H4 (cell line): ENCODE data around the gene ADCY10. TPM values are rescaled to one million over a fixed set of nuclear protein-coding genes. Genes with fewer than 3 reads are reported as not detected.
"Not testable (repeated sequence)": the region's sequence is repeated elsewhere in the genome, so short reads cannot be mapped to it uniquely, and the experiment has no call there.

Experiments used
- DNase-seq: peaks from one replicate; pipeline ENCODE4 v3.0.0-alpha.2; 2015; ENCODE audit warnings: low spot score
- total RNA-seq: library from RNA; depleted of rRNA; stranded (reverse); fragments of >200 nt; shearing (Covaris generic); gene quantifications from 2 replicates; pipeline ENCODE4 v1.2.3, GENCODE V29; 2014; rRNA removed

The ADCY10 gene
- 0.02 TPM in 1 of 2 replicates, not detected in the other for total RNA-seq

DNA sequence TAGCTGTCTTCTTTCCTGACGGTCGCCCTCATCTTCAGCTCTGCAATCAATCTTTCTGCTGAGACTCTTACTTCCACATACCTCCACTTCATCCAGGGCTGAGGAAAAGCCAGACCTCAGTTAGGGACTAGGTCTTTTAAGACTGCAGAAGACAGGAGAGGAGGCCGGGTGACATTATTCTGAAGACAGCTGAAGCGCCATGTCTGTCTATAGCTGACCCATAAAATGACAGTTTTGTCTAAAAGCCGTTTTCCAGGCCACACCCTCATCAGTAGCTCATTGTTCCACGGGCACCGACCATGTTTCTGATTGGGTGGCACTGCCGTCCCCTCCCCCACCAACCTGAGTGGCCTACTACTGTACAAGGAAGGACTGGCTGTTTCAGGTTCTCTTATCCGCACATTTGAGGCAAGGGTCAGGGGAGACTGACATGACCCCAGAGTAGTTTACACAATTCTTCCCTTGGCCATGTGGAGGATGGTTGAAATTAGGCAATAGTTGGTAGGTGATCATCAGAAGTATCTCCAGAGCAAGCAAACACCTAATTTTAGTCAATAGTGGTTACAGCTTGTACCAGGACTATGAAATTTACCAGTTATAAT lies at the start of gene ADCY10:
Gene ADCY10, minus strand, starts transcription at position 240 of the 602 bp plus-strand sequence. CDS start 8,994 bp downstream, outside the sequence.
- DNase-seq, result no peak

DNA sequence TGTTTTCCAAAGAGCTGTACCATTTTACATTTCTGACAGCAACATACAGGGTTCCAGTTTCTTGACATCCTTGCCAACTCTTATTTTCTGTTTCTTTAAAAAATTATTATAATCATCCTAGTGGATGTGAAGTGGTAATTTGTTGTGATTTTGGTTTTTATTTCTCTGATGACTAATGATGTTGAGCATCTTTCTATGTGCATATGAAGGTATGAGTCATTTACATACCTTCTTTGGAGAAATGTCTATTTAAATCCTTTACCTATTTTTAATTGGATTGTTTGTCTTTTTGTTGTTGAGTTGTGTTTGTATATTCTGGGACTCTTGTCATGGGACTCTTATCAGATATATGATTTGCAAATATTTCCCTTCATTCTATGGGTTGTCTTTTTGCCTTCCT lies 43.8 kb upstream of the ADCY10 start:
- DNase-seq, result no peak

GRCh38 chr1:167955915-167956314 lies 42.0 kb upstream of the ADCY10 start:
- no peak for DNase-seq

- DNase-seq, result no peak
Observed at GRCh38 chr1:167950569-167950968, 36.6 kb upstream of the ADCY10 start.

DNA sequence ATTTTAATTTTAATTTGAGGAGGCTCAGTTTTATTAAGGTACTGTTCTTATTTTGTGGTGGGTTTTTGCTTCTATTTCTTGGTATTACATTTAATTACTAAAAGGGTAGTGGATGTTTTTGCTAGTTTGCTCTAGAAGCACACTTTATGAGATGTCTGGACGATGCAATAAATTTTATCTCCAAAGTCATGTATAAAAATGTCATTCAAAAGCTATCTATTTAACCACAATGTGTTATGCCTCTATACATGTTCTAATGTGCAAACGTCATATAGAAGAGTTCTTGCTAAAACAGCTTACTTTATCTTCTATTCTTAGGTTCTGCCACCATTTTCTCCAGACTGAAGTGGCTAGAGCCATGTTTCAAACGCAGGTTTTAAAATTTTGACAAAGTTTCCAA lies 35.9 kb upstream of the ADCY10 start:
- no peak for DNase-seq

DNA sequence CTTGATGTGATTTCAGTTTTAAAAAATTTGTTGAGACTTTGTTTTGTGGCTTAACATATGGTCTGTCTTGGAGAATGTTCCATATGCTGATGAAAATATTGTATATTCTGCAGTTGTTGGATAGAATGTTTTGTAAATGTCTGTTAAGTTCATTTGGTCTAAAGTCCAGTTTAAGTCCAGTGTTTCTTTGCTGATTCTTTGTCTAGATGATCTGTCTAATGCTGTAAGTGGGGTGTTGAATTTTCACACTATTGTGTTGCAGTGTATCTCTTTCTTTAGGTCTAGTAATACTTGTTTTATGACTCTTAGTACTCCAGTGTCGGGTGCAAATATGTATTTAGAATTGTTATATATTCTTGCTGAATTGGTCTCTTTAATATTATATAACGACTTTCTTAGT lies 33.8 kb upstream of the ADCY10 start:
- DNase-seq, result no peak

DNA sequence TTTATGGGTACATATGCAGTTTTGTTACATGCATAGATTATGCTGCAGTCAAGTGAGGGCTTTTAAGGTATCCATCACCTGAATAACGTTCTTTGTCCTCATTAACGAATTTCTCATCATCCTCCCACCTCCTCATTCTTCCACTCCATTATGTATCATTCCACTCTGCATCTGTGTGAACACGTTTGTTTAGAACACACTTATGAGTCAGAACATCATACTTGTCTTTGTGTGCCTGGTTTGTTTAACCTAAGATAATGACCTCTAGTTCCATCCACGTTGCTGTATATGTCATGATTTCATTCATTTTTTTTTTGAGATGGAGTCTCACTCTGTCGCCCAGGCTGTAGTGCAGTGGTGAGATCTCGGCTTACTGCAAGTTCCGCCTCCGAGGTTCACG lies 29.6 kb upstream of the ADCY10 start:
- DNase-seq, result no peak

DNA sequence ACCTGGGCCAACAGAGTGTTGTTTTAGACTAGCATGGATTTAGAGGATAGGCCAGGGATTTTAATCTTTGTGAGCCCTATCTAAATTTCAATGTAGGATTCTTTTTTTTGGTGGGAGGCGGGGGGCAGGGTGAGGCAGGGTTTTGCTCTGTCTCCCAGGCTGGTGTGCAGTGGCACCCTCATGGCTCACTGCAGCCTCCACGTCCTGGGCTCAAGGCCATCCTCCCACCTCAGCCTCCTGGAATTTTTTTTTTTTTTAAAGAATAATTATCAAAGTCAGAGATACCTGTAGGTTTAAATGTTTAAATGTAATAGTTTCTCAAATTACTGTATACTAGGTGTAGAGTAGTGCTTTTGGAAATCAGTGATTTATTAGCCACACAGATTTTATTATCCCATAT lies 26.3 kb upstream of the ADCY10 start:
- no peak for DNase-seq

DNA sequence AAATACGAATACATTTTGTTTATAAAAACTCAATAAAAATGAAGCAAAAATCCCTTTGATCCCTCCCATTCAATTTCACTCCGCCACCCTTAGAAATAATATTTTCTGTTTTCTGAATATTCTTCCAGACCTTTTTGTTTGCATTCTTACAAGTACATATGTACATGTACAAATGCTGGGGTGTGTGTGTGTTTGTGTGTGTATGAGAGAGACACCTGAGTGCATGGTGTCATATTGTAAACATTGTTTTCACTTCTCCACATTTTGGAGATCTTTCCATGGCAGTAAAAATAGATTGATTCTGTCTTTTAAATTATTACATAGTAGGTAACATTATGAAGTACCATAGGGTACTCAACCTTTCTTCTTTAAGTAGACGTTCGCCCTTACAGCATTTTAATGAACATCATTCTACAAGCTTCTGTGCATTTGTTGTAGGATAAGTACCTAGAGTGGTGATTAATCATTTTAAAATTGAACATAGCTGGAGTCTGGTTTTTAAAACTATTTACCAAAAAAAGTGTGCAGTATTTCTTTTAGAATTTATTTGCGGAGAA lies 24.2 kb upstream of the ADCY10 start:
- DNase-seq, result no peak

GRCh38 chr1:167937709-167938010 lies 23.7 kb upstream of the ADCY10 start:
- DNase-seq, result no peak

DNA sequence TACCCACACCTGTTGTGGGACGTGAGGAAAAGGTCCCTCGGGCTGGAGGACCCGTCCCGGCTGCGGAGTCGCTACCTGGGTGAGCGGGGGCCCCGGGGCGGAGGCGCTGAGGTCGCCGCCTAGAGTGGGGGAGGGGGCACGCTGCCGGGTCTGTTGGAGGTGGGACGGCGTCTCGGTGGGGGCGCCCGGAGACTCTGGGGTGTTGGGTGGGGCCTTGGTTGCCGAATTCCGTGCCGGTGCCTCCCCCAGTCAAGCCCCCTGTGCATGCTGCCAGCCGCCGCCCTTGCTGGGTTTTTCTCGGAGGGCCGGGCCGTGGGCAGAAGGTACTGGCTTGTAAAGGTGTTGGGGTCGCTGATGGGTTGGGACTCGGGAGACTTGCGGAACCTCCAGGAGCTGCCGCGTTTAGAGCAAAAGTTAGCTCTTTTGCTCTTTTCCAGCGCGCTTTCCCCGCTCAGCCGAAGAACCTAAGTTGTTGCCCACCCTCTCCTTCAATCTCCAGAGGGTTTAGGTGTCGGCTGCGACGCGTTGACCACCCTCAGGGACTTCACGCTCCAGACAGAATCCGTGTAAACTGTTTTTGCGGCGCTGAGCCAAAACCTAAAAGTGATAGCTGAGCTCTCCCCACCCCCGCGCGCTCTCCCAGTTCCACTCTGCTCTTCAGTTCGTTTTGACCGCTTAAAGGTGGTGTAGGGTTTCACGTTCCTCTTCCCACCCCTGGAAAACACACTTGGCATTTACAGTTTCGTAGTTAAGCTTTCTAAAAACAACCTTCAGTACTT lies 23.2 kb upstream of the ADCY10 start, which contains the start of gene MPC2:
Gene MPC2, minus strand, starts transcription at position 143 of the 779 bp plus-strand sequence. CDS start 1,231 bp downstream, outside the sequence.
- DNase-seq, result peak; percentile 58

- peak; percentile 97 for DNase-seq
Observed at GRCh38 chr1:167936068-167936929, 22.4 kb upstream of the ADCY10 start, which contains the start of gene DCAF6. DCAF6 (plus strand) TSS chr1:167936683; CDS start chr1:167936912, 229 bp downstream.

DNA sequence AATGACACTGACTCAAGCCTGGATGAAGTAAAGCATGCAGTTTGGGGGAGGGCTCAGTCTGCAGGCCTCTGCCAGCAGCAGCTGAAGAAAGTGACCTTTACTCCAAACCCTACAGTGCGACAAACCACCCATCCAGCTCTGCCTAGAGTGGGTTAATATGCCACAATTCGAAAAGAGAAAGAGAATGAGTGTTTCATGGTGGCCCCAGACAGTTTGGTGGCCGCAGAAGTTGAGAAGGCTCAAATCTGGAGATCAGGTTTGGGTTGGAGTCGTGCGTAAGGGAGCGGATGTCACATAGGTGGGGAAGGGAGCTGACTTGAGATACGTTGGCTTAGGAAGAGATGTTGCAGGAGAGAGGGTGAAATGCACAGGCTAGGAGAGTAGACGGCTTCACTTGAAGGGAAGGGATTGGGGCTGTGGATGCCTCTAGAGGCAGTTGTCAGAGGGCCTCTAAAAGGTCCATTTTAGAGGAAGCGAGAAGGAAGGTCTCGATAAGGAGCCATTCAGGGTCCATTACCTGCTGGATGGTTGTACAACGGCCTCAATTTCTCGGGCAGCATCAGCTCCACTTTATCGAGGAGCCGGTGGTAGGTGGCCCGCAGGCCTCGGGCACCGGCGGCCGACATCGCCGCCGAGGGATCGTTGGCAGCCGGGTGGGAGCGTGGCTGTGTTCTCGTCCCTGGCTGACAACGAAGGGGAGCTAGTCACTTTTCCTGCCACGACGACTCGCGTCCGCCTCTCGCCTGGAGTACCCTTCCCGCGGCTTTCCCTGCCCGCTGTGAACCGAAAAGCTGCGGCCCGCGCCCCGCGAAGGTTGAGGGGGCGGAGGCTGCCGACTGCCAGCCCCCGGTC lies 21.5 kb upstream of the ADCY10 start:
- DNase-seq, result peak; percentile 17

GRCh38 chr1:167934426-167935215 lies 20.7 kb upstream of the ADCY10 start:
- no peak for DNase-seq

DNA sequence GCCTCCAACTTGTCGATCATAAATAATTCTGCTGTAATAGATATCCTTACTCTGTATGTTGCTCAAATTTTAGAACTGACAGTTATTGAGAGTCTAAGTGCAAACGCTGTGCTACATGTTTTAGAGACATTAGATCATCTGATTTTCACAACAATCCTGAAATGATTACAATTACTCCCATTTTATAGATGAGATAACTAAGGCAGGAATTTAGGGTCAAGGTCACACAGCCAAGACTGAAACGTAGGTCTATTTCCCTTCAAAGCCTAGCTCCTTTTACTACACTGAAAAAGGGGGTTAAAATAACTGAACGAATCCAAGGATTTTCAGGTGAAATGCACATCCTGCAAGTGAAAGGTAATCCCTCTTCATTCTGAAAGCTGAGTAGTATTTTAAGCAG lies 19.9 kb upstream of the ADCY10 start:
- no peak for DNase-seq

DNA sequence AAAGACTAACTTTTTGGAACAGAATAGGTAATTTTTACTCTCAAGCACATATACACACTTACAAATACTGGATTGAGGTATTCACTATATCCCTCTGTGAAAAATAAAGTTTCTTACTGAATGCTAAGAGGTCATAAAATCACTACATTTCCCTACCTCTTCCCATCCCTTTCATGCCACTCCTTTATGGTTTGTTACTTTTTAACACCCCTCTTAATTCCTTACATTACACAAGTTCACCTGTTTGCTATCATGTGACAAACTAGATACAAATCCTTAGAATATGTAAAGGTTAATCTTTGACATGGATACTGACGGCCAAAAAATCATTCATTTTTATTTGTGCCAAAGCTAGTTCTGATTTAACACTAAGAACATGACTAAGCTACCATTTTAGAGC lies 15.8 kb upstream of the ADCY10 start:
- no peak for DNase-seq

DNA sequence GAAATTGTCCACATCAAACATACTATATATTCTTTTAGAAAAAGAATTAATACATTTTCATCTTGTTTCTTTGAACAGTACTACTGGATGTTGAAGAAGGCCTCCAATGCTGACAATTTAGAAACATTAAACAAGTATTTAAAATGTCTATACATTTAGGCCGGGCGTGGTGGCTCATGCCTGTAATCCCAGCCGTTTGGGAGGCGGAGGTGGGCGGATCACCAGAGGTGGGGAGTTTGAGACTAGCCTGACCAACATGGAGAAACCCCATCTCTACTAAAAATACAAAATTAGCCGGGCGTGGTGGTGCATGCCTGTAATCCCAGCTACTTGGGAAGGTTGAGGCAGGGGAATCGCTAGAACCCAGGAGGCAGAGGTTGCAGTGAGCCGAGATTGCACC lies 15.0 kb upstream of the ADCY10 start:
- DNase-seq, result not testable (repeated sequence)

- no peak for DNase-seq
Observed at GRCh38 chr1:167928457-167928852, 14.5 kb upstream of the ADCY10 start.

- DNase-seq, result no peak
Observed at GRCh38 chr1:167927046-167927754, 13.3 kb upstream of the ADCY10 start.
